Ovary (tissue), 3 donors: ENCODE data around the gene DERA.

Experiments used
- CTCF ChIP-seq, 3 donors: fragments of 450-650 bp in 2 of 3; fragments of 200-600 bp in 1 of 3; IDR thresholded peaks; one replicate each; pipeline versions ENCODE4 v1.5.1 to v1.8.0; 2016 to 2022; ENCODE audit warnings: antibody characterized with exemption in 3 of 3, mild to moderate bottlenecking in 1 of 3
- EP300 ChIP-seq: sonication (generic); formaldehyde crosslinking; IDR thresholded peaks from one replicate; pipeline ENCODE4 v1.6.1; 2017; ENCODE audit warnings: antibody characterized with exemption
- POLR2A ChIP-seq: fragments of 450-650 bp; IDR thresholded peaks from one replicate; pipeline ENCODE4 v1.6.1; 2017; ENCODE audit warnings: antibody characterized with exemption, mild to moderate bottlenecking, moderate library complexity
- donor health status: DM: no; HTN: no; CAD: no.

DNA sequence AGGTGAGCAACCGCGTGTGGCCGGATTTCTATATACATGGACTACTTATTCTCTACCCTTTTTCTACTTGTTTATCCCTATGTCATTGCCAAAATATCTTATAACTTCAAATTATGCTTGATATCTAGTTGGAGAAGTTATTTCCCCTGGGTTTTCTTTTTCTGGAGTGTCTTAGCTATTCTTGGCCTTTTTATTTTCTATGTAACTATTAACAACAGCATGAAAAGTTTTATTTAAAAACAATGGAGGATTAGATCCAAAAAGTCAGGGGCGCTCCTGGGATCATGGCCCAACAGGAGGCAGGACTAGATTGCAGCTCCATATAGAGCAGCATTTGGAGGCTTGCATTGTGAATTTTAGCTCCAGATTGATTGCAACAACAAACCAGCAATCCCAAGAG lies 37.6 kb upstream of the DERA start:
- no peak for TF ChIP-seq POLR2A
- no peak for TF ChIP-seq CTCF (IDR thresholded peaks at IDR 0.05)
- no peak for TF ChIP-seq EP300
